K562 (cell line): ENCODE measurements around the gene VPS26A. TPM values are rescaled to one million over a fixed set of nuclear protein-coding genes. Genes with fewer than 3 reads are reported as not detected.

Experiments
- CBX1 ChIP-seq: sonication (generic); IDR thresholded peaks from 2 replicates; pipeline ENCODE4 v1.6.1; 2016; ENCODE audit warnings: antibody characterized with exemption, low read depth, mild to moderate bottlenecking
- FOXA3 ChIP-seq, 2 experiments: fragments of 450-650 bp in 1 of 2; sonication (generic) in 1 of 2; formaldehyde crosslinking; IDR thresholded peaks in 1 of 2; conservative IDR thresholded peaks in 1 of 2; 2 replicates each; pipeline versions ENCODE4 v1.4.0 to v1.8.0; 2020 to 2022; ENCODE audit warnings: mild to moderate bottlenecking in 2 of 2, missing genetic modification reagents in 1 of 2
- MXI1 ChIP-seq: IDR thresholded peaks from 2 replicates; pipeline ENCODE4 v1.6.1; 2011; ENCODE audit warnings: low read depth, mild to moderate bottlenecking, improper control_type of control experiment, low read length
- PRDM10 ChIP-seq: fragments of 450-650 bp; IDR thresholded peaks from 2 replicates; pipeline ENCODE4 v1.6.1; 2018; ENCODE audit not compliant: partially characterized antibody
- RBFOX2 ChIP-seq: fragments of 200-400 bp; formaldehyde crosslinking; IDR thresholded peaks from 2 replicates; pipeline ENCODE4 v1.6.1; 2017; ENCODE audit warnings: low read depth, mild to moderate bottlenecking, low read length, moderate library complexity
- SREBF2 ChIP-seq: sonication (generic); formaldehyde crosslinking; IDR thresholded peaks from 2 replicates; pipeline ENCODE4 v1.4.0; 2020; ENCODE audit warnings: mild to moderate bottlenecking, missing genetic modification reagents
- THRB ChIP-seq: fragments of 450-650 bp; formaldehyde crosslinking; conservative IDR thresholded peaks from 2 replicates; pipeline ENCODE4 v1.4.0; 2022; ENCODE audit warnings: mild to moderate bottlenecking, missing genetic modification characterization
- ZBTB5 ChIP-seq: fragments of 450-650 bp; IDR thresholded peaks from 2 replicates; pipeline ENCODE4 v1.6.1; 2017; ENCODE audit warnings: antibody characterized with exemption
- ZNF696 ChIP-seq: fragments of 250-450 bp; sonication (Bioruptor Pico); conservative IDR thresholded peaks from 2 replicates; pipeline ENCODE4 v1.4.0; 2020; ENCODE audit warnings: mild to moderate bottlenecking, moderate library complexity
- polyA plus RNA-seq, 8 experiments: library from polyadenylated mRNA; depleted of rRNA in 4 of 8; stranded (reverse) in 5 of 8; unstranded in 3 of 8; fragments of >200 nt; fragmentation: Nextera tagmentation in 2 of 8; fragmentation: Illumina TruSeq in 1 of 8; extraction: Ambion mirVana in 2 of 8; extraction: Trizol in 1 of 8; gene quantifications; 2 replicates each; pipeline versions ENCODE4 v1.2.1 to v1.2.3, GENCODE V29; 2011 to 2014; ENCODE audit warnings: inconsistent platforms in 1 of 8, missing spikeins in 1 of 8
- total RNA-seq, 7 experiments: library from RNA; depleted of rRNA in 6 of 7; stranded (reverse); fragments of >200 nt in 6 of 7; fragmentation: Illumina TruSeq in 2 of 7; extraction: Trizol in 2 of 7; gene quantifications; 2 replicates each; pipeline versions ENCODE4 v1.2.1 to v1.2.3, GENCODE V29; 2011 to 2021; ENCODE audit warnings: low replicate concordance in 1 of 7
- TF ChIP-seq, protein P1 (sequence below): fragments of 250-450 bp; sonication (Bioruptor Pico); IDR thresholded peaks from 2 replicates; pipeline ENCODE4 v1.4.0; 2020; ENCODE audit warnings: mild to moderate bottlenecking, moderate library complexity
- TF ChIP-seq, protein P2 (sequence below): IDR thresholded peaks from 2 replicates; pipeline ENCODE4 v1.6.1; 2016; ENCODE audit warnings: missing genetic modification characterization, missing compliant biosample characterization
- TF ChIP-seq, protein P3 (sequence below): fragments of 250-450 bp; sonication (Bioruptor Pico); IDR thresholded peaks from 2 replicates; pipeline ENCODE4 v1.5.0; 2021; ENCODE audit warnings: mild to moderate bottlenecking, borderline replicate concordance

VPS26A gene
- total and polyA plus RNA-seq, 9 of the 15 experiments (the other 6 are each of a cell fraction or from before 2014, with no cell fraction given): 47.1 to 137 (median 69.3) TPM

- TF ChIP-seq, protein P1, sequence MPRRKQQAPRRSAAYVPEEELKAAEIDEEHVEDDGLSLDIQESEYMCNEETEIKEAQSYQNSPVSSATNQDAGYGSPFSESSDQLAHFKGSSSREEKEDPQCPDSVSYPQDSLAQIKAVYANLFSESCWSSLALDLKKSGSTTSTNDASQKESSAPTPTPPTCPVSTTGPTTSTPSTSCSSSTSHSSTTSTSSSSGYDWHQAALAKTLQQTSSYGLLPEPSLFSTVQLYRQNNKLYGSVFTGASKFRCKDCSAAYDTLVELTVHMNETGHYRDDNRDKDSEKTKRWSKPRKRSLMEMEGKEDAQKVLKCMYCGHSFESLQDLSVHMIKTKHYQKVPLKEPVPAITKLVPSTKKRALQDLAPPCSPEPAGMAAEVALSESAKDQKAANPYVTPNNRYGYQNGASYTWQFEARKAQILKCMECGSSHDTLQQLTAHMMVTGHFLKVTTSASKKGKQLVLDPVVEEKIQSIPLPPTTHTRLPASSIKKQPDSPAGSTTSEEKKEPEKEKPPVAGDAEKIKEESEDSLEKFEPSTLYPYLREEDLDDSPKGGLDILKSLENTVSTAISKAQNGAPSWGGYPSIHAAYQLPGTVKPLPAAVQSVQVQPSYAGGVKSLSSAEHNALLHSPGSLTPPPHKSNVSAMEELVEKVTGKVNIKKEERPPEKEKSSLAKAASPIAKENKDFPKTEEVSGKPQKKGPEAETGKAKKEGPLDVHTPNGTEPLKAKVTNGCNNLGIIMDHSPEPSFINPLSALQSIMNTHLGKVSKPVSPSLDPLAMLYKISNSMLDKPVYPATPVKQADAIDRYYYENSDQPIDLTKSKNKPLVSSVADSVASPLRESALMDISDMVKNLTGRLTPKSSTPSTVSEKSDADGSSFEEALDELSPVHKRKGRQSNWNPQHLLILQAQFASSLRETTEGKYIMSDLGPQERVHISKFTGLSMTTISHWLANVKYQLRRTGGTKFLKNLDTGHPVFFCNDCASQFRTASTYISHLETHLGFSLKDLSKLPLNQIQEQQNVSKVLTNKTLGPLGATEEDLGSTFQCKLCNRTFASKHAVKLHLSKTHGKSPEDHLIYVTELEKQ: no peak
- TF ChIP-seq, protein P2, sequence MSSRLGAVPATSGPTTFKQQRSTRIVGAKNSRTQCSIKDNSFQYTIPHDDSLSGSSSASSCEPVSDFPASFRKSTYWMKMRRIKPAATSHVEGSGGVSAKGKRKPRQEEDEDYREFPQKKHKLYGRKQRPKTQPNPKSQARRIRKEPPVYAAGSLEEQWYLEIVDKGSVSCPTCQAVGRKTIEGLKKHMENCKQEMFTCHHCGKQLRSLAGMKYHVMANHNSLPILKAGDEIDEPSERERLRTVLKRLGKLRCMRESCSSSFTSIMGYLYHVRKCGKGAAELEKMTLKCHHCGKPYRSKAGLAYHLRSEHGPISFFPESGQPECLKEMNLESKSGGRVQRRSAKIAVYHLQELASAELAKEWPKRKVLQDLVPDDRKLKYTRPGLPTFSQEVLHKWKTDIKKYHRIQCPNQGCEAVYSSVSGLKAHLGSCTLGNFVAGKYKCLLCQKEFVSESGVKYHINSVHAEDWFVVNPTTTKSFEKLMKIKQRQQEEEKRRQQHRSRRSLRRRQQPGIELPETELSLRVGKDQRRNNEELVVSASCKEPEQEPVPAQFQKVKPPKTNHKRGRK: no peak
- no peak for TF ChIP-seq MXI1
- TF ChIP-seq SREBF2 (CRISPR knock-in tag): no peak
- TF ChIP-seq FOXA3 (CRISPR knock-in tag; conservative IDR thresholded peaks at IDR 0.05 in 1 of 2, IDR thresholded peaks at IDR 0.05 in 1 of 2): no peak
- TF ChIP-seq, protein P3, sequence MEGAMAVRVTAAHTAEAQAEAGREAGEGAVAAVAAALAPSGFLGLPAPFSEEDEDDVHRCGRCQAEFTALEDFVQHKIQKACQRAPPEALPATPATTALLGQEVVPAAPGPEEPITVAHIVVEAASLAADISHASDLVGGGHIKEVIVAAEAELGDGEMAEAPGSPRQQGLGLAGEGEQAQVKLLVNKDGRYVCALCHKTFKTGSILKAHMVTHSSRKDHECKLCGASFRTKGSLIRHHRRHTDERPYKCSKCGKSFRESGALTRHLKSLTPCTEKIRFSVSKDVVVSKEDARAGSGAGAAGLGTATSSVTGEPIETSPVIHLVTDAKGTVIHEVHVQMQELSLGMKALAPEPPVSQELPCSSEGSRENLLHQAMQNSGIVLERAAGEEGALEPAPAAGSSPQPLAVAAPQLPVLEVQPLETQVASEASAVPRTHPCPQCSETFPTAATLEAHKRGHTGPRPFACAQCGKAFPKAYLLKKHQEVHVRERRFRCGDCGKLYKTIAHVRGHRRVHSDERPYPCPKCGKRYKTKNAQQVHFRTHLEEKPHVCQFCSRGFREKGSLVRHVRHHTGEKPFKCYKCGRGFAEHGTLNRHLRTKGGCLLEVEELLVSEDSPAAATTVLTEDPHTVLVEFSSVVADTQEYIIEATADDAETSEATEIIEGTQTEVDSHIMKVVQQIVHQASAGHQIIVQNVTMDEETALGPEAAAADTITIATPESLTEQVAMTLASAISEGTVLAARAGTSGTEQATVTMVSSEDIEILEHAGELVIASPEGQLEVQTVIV (CRISPR knock-in tag): no peak
- peak; percentile 72 for TF ChIP-seq PRDM10
- TF ChIP-seq ZBTB5: no peak
- TF ChIP-seq CBX1: no peak
- no peak for TF ChIP-seq ZNF696 (CRISPR knock-in tag)
- TF ChIP-seq THRB (CRISPR knock-in tag): peak; percentile 76; the same call in 1 of the 2 replicates
- TF ChIP-seq RBFOX2: no peak
These were observed 77.1 kb downstream of the VPS26A start (continued) for GRCh38 chr10:69201045-69201444.
